ENCODE measurements around the gene KCTD18.

DNA sequence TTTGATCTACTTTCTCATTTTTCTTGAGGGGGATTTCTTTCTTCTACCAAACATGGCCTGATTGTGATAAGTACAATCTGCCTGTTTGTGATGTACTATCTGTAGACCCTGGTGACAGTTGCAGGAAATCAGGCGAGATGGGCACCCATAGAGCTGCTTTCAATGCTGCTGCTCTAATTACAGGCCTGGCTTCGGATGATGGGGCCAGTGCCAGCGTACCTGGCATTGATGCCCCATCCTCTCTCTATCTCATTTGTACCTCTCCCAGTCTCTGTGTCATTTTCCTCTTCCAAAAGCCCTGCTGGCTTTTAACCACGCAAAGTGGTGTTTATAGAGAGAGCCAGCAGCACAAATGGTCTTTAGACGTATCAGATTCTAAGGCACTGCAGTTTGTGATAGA, 69.9 kb downstream of the KCTD18 start:
- TF ChIP-seq, protein P1, sequence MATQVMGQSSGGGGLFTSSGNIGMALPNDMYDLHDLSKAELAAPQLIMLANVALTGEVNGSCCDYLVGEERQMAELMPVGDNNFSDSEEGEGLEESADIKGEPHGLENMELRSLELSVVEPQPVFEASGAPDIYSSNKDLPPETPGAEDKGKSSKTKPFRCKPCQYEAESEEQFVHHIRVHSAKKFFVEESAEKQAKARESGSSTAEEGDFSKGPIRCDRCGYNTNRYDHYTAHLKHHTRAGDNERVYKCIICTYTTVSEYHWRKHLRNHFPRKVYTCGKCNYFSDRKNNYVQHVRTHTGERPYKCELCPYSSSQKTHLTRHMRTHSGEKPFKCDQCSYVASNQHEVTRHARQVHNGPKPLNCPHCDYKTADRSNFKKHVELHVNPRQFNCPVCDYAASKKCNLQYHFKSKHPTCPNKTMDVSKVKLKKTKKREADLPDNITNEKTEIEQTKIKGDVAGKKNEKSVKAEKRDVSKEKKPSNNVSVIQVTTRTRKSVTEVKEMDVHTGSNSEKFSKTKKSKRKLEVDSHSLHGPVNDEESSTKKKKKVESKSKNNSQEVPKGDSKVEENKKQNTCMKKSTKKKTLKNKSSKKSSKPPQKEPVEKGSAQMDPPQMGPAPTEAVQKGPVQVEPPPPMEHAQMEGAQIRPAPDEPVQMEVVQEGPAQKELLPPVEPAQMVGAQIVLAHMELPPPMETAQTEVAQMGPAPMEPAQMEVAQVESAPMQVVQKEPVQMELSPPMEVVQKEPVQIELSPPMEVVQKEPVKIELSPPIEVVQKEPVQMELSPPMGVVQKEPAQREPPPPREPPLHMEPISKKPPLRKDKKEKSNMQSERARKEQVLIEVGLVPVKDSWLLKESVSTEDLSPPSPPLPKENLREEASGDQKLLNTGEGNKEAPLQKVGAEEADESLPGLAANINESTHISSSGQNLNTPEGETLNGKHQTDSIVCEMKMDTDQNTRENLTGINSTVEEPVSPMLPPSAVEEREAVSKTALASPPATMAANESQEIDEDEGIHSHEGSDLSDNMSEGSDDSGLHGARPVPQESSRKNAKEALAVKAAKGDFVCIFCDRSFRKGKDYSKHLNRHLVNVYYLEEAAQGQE (IDR thresholded peaks at IDR 0.05; ENCODE audit: insufficient read depth in 1 of 2, low read depth in 2 of 2, low read length in 2 of 2): no peak
- TF ChIP-seq POLR2AphosphoS5 (IDR thresholded peaks at IDR 0.05; ENCODE audit: low read depth, low read length): no peak
- no peak for TF ChIP-seq SIN3A (IDR thresholded peaks at IDR 0.05; ENCODE audit: borderline replicate concordance, insufficient read depth, low read length)
